KMS-11 (cell line): Measurements from ENCODE around the gene MT1G.

Source experiments
- H2AFZ ChIP-seq: fragments of 200-600 bp; sonication (generic); 2 replicates; pipeline ENCODE4 v1.6.1; 2016; ENCODE audit warnings: antibody characterized with exemption, mixed run types, low read depth
- H3K27ac ChIP-seq: fragments of 200-600 bp; sonication (generic); 2 replicates; pipeline ENCODE4 v1.6.1; 2016; ENCODE audit warnings: mild to moderate bottlenecking, mixed run types
- H3K27me3 ChIP-seq: fragments of 200-600 bp; sonication (generic); 2 replicates; pipeline ENCODE4 v1.6.1; 2017; ENCODE audit warnings: mild to moderate bottlenecking, low read depth, mixed run types, moderate library complexity; ENCODE audit not compliant: insufficient read depth
- H3K36me3 ChIP-seq: fragments of 200-600 bp; sonication (generic); 2 replicates; pipeline ENCODE4 v1.6.1; 2017; ENCODE audit warnings: mild to moderate bottlenecking, mixed run types; ENCODE audit not compliant: insufficient read depth
- H3K4me1 ChIP-seq: fragments of 200-600 bp; sonication (generic); 2 replicates; pipeline ENCODE4 v1.6.1; 2016; ENCODE audit warnings: mild to moderate bottlenecking, low read depth, mixed run types; ENCODE audit not compliant: poor library complexity, severe bottlenecking
- H3K4me2 ChIP-seq: fragments of 200-600 bp; sonication (generic); 2 replicates; pipeline ENCODE4 v1.7.0; 2016; ENCODE audit warnings: mild to moderate bottlenecking, mixed run types
- H3K4me3 ChIP-seq: fragments of 200-600 bp; sonication (generic); IDR thresholded peaks from 2 replicates; pipeline ENCODE4 v1.6.1; 2017; ENCODE audit warnings: low read depth, low read length, mixed read lengths; ENCODE audit not compliant: insufficient read depth
- H3K79me2 ChIP-seq: fragments of 200-600 bp; sonication (generic); 2 replicates; pipeline ENCODE4 v1.6.1; 2016; ENCODE audit warnings: low read depth, mixed run types; ENCODE audit not compliant: insufficient read depth
- H3K9ac ChIP-seq: fragments of 200-600 bp; sonication (generic); 2 replicates; pipeline ENCODE4 v1.6.1; 2016; ENCODE audit warnings: mild to moderate bottlenecking, mixed run types
- H4K20me1 ChIP-seq: fragments of 200-600 bp; sonication (generic); 2 replicates; pipeline ENCODE4 v1.6.1; 2016; ENCODE audit warnings: mild to moderate bottlenecking, mixed run types; ENCODE audit not compliant: insufficient read depth
- CTCF ChIP-seq: fragments of 200-600 bp; sonication (generic); conservative IDR thresholded peaks from 2 replicates; pipeline ENCODE4 v1.6.1; 2017; ENCODE audit warnings: low read depth, mild to moderate bottlenecking, antibody characterized with exemption, low read length, moderate library complexity, mixed read lengths

MT1G gene

GRCh38 chr16:56631197-56631596, 36.7 kb downstream of the MT1G start:
- Histone ChIP-seq H3K4me2 (no peak overlapping the region), H3K36me3 (no peaks in the 10 kb centered on the region), H4K20me1 (no peaks in the 10 kb centered on the region), H3K27me3 (peaks cover 6% of the 10 kb centered on the region; the same call in 1 of the 2 replicates), H3K4me3 (no peak overlapping the region), H2AFZ (no peak overlapping the region), H3K79me2 (no peaks in the 10 kb centered on the region), H3K27ac (no peak overlapping the region), H3K4me1 (no peaks in the 10 kb centered on the region), H3K9ac (no peak overlapping the region)
- no peak for TF ChIP-seq CTCF

GRCh38 chr16:56630134-56630533, 37.7 kb downstream of the MT1G start:
- Histone ChIP-seq H3K4me1 (no peaks in the 10 kb centered on the region), H3K4me3 (no peak overlapping the region), H3K27ac (no peak overlapping the region), H2AFZ (no peak overlapping the region), H3K4me2 (no peak overlapping the region), H3K36me3 (no peaks in the 10 kb centered on the region), H3K9ac (no peak overlapping the region), H3K79me2 (no peaks in the 10 kb centered on the region), H3K27me3 (peaks cover 3% of the 10 kb centered on the region; the same call in 1 of the 2 replicates), H4K20me1 (no peaks in the 10 kb centered on the region)
- TF ChIP-seq CTCF = no peak

- no peak overlapping the region for H3K4me2 ChIP-seq
- H3K4me1 ChIP-seq = no peaks in the 10 kb centered on the region
- no peak overlapping the region for H3K4me3 ChIP-seq
- no peak overlapping the region for H2AFZ ChIP-seq
- H3K36me3 ChIP-seq = no peaks in the 10 kb centered on the region
- H3K9ac ChIP-seq = no peak overlapping the region
- no peaks in the 10 kb centered on the region for H3K79me2 ChIP-seq
- no peak overlapping the region for H3K27ac ChIP-seq
- no peaks in the 10 kb centered on the region for H4K20me1 ChIP-seq
- TF ChIP-seq CTCF = no peak
- H3K27me3 ChIP-seq = peaks cover under 1% of the 10 kb centered on the region; the same call in 1 of the 2 replicates
Measured at GRCh38 chr16:56629531-56629930, 38.3 kb downstream of the MT1G start.

- no peaks in the 10 kb centered on the region for H3K36me3 ChIP-seq
- no peaks in the 10 kb centered on the region for H4K20me1 ChIP-seq
- no peak overlapping the region for H3K4me3 ChIP-seq
- no peak overlapping the region for H3K27ac ChIP-seq
- no peak for TF ChIP-seq CTCF
- H3K27me3 ChIP-seq = no peaks in the 10 kb centered on the region
- H3K79me2 ChIP-seq = no peaks in the 10 kb centered on the region
- H3K4me2 ChIP-seq = no peak overlapping the region
- H3K9ac ChIP-seq = no peak overlapping the region
- no peaks in the 10 kb centered on the region for H3K4me1 ChIP-seq
- no peak overlapping the region for H2AFZ ChIP-seq
Measured at GRCh38 chr16:56628486-56629350, 39.1 kb downstream of the MT1G start.
